ENCODE results near the gene LYZL2.

GRCh38 chr10:30576641-30577040 lies 52.9 kb downstream of the LYZL2 start:
- TF ChIP-seq EP300 (IDR thresholded peaks at IDR 0.05; ENCODE audit: borderline replicate concordance) (no peak), TAF1 (IDR thresholded peaks at IDR 0.05; ENCODE audit: low read depth) (no peak), CREB1 (IDR thresholded peaks at IDR 0.05; ENCODE audit: low read depth) (no peak), TCF12 (IDR thresholded peaks at IDR 0.05; ENCODE audit: low read depth) (no peak), RAD21 (IDR thresholded peaks at IDR 0.05; ENCODE audit: low read depth) (no peak), REST (IDR thresholded peaks at IDR 0.05; ENCODE audit: low read depth) (no peak), FOXM1 (IDR thresholded peaks at IDR 0.05; ENCODE audit: borderline replicate concordance, low read depth) (no peak)
